GM18858 (cell line): ENCODE results near the gene SENP6.

Source experiments
- ATAC-seq: cut with Tn5 transposase; IDR thresholded peaks from one replicate; pipeline ENCODE4 v1.9.1; 2021; ENCODE audit not compliant: unreplicated experiment

SENP6 gene

DNA sequence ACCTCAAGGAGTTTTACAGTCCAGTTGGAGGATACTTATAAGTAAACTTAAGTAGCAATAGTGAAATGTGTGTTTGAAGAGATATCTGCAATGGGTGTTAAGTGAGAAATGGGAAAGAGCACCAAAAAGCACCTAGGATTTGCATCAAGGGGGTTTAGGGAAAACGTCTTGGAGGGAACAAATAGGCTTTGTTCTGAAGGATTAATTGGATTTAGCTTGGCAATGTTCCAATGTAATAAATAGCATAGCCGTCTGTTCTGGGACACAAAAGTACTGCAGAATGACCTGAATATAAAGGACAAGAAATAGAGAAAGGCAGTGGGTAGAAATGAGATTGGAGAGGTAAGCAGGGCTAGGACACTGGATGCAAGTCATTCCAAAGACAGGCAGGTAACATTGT lies 144.5 kb downstream of the SENP6 start:
- no peak for ATAC-seq

GRCh38 chr6:75747152-75747992 lies 145.7 kb downstream of the SENP6 start:
- ATAC-seq, result no peak

GRCh38 chr6:75748003-75748742 lies 146.5 kb downstream of the SENP6 start:
- no peak for ATAC-seq

DNA sequence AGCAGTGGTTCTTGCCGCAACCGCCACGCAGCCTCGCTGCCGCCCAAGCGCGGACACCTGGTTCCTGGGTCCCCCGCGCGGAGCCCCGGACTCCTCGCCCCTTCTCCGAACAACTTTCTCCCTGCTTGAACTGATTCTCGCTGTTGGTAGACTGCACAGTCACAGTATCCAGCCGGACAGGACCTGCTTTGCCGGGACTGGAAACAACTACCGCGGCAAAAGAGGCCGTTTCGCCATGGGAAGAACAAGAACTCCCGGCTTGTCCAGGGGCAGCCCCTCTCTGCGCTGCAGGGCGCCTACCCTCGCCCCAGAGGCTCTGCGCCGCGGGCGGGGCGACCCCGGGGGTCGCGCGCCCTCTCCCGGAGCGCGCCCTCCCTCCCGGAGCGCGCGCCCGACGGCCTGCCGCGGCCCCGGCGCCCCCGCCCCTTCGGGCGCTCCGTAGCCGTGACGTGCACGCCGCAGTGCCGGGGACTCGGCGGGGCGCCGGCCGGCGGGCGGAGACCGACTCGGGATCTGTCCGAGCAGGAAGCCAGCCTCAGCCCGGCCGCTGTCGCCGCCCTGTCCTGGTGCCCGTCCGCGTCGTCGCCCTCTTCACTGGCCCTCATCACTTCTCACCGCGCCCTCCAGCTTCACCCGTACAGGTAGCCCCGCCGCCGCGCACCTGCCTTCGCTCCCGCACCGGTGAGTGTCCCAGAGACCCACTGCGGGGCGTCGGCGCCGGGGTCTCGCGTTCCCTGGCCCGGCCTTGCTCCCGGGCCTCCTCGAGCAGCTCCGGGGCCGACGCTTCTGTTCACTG lies 147.3 kb downstream of the SENP6 start, which contains the start of gene MYO6:
TSS of gene MYO6 (plus strand) at position 497 of the 796 bp plus-strand sequence. CDS start 68,309 bp downstream, outside the sequence.
- peak; percentile 69 for ATAC-seq

GRCh38 chr6:75751443-75751842 lies 149.8 kb downstream of the SENP6 start:
- ATAC-seq, result no peak

DNA sequence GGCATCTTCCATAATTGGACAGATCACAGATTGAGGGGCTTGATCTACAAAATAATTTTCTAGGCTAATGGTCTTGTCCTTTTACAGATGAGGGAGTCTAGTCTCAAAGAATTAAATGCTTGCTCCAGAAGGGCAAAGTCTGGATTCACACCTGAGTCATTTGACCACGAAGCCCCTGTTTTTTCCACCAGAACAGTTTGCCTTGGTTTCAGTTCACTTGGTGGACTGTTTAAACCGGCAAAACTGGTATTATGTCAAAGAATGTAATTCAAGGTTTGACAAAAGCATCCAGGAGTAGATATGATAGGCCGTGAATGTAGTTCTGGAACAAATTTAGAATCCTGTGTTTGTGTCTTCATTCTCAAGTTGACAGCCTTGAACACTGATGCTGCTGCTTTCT lies 150.7 kb downstream of the SENP6 start:
- no peak for ATAC-seq

- ATAC-seq, result no peak
Measured at GRCh38 chr6:75755704-75756103, 154.0 kb downstream of the SENP6 start.

DNA sequence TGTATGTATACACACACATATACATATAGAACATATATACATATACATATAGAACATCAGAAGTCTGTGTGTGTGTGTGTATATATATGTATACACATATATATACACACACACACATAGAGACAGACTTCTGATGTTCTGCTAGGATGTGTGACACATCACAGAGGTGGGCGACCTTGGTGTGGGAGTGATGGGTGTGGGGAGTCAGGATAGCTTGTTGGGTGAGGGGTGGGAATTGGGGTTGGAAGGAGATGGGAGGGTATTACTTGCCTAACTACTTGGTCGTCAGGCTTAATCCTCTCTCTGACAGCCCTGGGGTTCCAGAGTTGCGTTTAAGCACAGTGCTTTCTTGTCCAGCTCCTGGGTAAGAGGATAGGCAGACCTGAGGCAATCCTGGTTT lies 155.6 kb downstream of the SENP6 start:
- no peak for ATAC-seq

DNA sequence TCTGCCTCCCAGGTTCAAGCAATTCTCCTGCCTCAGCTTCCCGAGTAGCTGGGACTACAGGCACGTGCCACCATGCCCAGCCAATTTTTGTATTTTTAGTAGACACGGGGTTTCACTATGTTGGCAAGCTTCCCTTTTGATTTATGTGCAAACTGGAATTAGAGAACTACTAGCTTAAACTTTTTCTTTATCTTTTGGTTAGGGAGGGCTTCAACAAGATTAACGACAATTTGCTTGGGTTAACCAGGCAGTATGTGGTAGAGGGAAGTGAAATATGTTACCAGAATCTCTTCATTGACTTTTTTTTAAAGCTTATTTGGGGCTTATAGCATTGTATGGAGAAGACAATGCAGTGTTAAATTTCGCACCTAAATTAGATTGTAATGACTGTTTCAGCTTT lies 156.4 kb downstream of the SENP6 start:
- ATAC-seq, result no peak

- no peak for ATAC-seq
Measured at GRCh38 chr6:75759207-75759606, 157.5 kb downstream of the SENP6 start.

- ATAC-seq, result no peak
Measured at GRCh38 chr6:75760320-75760719, 158.6 kb downstream of the SENP6 start.

DNA sequence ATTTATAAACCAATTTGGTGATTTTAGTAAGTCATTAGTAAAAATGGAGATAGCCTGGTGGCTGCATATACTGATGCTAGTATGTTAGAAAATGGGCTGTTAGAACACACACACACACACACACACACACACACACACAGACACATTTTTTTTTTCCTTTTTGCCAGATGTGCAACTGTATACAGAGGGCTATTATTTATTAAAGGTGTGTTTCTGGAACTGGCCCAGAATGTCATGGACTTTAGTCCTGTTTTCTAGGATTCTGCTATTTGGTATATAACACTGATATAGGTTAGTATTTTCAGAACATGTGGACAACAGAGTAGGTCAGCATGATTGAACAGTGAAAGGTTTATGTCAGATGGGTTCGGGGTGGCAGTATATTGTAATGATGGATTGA lies 159.8 kb downstream of the SENP6 start:
- no peak for ATAC-seq

DNA sequence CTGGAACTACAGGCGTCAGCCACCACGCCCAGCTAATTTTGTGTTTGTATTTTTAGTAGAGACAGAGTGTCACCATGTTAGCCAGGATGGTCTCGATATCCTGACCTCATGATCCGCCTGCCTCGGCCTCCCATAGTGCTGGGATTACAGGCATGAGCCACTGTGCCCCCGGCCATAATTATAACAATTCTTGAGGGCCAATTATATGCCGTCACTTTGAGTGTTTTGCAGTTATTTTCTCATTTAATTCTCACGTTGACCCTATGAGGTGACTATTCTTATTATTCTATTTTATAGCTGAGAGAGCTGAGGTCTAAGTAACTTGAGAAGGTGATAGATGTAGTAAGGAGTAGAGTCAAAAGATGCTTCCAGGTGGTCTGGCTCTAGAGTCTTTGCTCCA lies 160.4 kb downstream of the SENP6 start:
- ATAC-seq, result no peak

DNA sequence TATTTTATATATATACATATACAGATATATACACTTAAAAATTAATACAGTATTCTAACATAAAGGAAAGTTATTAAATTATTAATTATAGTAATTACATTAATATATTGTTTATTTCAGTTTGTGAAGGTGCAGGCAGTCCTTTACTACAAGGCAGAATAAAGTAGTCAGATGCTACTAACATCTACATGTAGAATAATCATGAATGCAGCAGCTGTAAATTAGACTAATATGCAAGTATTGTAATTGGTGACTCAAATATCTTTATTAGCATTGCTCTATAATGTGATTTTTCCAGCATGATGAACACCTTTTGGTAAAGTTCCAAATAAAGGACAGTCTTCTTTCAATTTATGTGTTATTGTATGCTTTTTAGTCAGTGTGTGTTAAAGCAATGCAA lies 164.7 kb downstream of the SENP6 start:
- ATAC-seq, result no peak
